ENCODE measurements around the gene GCK.

GCK gene

DNA sequence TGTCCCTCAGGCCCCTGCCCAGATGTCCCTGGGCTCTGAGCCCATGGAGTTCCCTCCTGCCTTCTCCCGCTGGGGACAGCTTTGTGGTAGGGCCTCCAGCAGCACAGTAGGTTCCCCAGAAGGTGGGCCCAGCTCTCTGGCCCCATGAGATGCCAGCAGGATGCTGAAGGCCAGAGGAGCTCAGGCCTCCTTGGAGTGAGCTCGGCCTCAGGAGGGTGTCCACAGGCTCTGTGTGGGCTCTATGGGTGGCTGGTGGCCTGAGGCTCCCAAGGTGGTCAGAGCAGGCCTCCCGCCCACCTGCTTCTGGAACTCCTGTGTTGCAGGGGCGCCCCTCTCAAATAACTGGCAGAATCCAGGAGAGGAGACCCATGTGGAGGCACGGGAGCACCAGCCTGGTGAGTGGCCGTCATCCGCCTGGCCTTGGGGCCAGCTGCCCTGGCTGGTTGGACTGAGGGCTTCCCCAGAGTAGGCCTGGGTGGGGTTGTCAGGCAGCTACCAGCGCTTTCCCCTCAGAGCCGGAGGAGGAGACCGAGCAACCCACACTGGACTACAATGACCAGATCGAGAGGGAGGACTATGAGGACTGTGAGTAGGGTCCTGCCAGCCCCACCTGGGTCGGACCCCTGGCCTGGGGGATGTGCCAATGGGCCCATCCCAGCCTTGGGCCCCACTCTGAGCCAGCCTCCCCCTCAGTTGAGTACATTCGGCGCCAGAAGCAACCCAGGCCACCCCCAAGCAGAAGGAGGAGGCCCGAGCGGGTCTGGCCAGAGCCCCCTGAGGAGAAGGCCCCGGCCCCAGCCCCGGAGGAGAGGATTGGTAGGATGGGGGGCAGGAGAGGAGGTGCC, 81.9 kb downstream of the GCK start:
- no peak for DNase-seq

DNA sequence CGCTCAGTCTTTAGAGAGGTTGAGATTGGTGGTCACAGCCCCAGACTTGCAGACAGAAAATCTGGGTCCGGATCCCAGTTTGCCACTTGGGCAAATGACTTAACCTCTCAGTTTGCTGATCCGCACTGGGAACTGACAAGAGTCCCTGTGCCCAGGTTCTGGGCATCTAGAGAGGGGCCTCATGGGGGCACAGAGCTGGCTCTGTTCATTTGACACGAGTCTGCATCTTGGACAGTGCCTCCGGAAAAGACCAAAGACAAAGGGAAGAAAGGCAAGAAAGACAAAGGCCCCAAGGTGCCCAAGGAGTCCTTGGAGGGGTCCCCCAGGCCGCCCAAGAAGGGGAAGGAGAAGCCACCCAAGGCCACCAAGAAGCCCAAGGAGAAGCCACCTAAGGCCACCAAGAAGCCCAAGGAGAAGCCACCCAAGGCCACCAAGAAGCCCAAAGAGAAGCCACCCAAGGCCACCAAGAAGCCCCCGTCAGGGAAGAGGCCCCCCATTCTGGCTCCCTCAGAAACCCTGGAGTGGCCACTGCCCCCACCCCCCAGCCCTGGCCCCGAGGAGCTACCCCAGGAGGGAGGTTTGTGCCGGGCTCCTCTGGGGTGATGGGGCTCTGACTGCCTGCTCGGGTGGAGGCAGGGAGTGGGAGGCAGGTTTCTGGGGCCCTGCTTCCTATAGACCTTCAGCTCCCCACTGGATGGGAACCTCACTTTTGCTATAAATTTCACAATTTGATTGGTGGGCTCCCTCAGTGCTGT, 82.8 kb downstream of the GCK start:
- no peak for DNase-seq

- no peak for DNase-seq
These were observed 83.4 kb downstream of the GCK start for GRCh38 chr7:44105832-44106231.

- peak in 45 of 58 donors; percentile 3 to 83 (median 46) for DNase-seq
These were observed 84.1 kb downstream of the GCK start for GRCh38 chr7:44104860-44105771.

- no peak for DNase-seq
These were observed 85.0 kb downstream of the GCK start, which contains the start of gene AEBP1 for GRCh38 chr7:44103923-44104859. Gene AEBP1 (plus strand): TSS chr7:44104345. CDS start chr7:44104666, 321 bp downstream.

DNA sequence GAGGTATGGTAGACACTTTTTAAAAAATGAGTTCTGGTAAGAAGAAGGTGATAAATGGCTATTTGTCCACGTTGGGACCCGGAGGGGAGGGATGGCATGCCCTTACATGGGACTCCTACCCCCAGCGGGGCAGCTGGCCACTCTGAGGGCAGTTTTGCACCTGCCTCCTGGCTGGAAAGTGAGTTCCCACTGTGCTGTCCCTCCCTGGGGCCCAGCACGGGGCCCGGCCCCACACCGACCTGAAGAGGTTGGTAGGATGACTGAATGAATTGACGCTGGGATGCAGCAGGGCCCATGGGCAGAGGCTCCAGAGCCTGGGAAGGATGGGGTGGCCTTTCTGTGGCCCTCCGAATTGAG, 85.7 kb downstream of the GCK start:
- DNase-seq = no peak

- no peak for DNase-seq
These were observed 86.2 kb downstream of the GCK start for GRCh38 chr7:44102846-44103565.

GRCh38 chr7:44101966-44102845, 87.0 kb downstream of the GCK start:
- DNase-seq = peak in 4 of 58 donors; percentile 12 to 52 (median 48)

DNA sequence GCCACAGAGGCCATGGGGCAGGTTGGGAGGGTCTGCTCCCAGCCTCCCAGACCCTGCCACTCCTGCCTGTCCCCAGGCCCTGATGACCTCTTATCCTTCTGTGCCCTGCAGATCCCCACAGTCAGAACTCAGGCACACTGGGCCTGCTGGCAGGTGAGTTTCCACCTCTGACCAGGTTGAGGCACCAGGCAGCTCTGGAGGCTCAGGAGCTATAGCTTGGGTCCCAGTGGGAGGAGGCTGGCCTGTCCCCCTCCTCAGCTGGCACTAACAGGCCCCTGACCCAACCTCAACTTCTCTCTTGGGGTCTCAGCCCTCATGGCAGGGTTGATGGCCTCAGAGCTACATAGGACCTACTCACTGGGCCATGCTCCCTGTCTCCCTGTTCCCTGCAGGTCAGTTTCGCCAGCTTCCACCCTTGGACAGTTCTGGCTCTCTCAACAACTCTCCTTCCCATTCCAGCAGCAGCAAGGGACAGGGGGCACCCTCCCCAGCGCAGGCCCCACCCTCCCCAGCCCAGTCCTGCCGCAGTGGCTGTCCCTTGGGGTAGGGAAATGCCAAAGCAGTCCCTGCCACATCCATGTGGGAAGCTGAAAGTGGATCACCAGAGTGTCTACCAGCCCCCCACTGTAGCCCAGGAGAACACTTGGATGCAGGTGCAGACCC, 87.8 kb downstream of the GCK start:
- no peak for DNase-seq

DNA sequence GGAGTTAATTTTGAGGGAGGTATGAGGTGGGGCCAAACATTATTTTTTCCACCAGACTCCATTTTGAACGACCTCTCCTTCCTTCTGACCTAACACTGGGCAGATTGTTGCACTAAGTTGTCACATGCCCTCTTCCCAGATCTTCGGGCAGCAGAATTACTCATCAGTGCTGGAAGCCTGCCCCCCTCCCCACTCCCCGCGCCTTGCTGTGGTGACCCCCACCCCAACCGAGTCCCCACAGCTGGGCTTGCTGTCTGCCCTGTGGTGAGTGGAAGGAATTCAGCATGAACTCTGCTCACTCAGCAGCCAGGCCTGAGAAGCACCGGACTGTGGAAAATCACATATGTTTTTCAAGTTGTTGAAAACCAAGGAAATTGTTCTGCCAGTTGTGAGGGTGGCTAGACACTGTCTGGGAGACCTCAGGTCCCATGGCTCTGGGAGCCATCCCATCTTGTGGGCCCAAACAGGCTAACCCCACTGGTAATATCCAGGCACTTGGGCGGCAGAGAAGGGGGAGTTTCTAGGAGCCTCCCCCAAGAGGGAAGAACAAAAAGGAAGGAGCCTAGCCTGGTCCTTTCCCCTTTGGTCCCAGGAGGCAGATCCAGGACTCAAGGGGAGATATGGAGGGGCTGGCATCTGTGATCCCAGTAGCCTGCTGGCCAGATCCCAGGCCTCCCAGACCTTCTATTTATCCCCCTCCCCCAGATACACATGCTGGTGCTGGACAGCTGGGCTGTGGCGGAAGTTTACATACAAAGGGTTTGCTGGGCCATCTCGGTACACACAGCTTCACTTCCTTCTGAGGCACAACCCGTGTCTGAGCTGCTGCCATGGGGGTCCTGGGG, 88.6 kb downstream of the GCK start:
- peak in 7 of 58 donors; percentile 17 to 67 (median 48) for DNase-seq

- no peak for DNase-seq
These were observed 89.6 kb downstream of the GCK start for GRCh38 chr7:44099669-44100068.

DNA sequence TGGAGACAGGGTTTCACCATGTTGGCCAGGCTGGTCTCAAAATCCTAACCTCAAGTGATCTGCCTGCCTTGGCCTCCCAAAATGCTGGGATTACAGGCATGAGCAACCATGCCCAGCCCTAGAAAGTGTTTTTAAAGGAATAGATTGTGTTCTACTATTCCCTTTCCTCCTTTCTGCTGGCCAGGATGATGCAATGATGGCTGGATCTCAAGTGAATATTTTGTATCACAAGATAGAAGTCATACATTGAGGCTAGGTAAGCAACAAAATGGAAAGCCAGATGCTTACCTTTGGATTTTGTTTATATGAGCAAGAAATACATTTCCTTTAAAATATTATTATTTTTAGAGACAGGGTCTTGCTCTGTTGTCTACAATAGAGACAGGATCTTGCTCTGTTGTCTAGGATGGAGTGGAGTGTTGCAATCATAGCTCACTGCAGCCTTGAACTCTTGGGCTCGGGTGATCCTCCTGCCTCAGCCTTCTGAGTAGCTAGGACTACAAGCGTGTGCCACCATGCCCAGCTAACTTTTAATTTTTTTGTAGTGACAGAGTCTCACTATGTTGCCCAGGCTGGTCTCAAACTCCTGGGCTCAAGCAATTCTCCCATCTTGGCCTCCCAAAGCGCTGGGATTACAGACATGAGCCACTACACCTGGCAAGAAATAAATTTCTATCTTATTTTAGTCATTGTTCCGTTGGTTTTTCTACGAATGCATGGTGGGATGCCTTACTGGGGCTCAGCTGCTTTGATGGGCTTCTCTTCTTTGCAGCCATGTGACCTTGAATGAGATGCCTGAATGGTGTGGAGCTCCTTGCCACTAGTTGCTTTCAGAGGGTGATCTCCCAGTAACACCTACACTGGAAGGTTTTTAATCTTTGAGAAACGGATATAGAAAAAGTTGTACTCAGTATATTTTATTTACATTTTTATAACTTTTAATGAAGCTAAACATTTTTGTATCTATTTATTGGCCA, 90.9 kb downstream of the GCK start:
- no peak for DNase-seq

DNA sequence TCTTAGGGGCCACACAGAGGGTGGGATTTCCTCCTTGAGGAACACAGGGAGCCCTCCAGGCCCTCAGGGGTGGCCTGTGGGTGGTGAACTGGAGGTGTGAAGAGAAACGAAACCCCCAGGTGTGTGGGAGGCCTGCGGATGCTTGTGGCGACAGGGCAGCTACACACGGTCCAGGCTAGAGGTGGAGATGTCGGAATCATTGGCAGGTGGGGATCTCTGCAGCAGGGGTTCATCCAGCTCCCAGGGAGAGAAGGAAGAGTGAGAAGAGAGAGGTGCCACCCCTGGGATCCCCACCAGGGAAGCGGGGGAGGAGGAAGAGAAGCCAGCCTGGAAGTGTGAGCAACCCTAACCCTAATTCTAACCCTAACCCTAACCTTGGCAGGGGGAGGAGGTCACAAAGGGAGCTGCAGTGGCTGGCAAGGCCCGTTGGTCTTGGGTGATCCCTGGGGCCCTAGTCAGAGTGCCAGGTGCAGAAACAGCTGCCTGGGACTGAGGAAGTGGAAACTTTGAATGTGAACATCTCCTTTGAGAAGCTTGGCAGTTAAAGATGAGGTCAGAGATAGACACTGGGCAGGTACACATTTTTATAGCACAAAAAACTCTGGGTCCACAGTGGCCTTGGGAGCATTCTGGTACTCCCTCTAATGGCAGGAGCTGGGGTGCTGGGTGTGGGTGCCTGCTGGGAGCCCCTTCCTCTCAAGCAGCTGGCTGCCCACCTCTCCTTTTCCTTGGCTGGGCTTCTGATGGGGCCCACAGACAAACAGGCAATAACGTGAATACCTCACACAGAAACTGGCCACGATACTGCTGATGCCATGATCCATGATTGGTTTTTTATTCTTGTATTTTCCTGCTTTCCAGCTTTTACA, 91.9 kb downstream of the GCK start:
- no peak for DNase-seq

DNA sequence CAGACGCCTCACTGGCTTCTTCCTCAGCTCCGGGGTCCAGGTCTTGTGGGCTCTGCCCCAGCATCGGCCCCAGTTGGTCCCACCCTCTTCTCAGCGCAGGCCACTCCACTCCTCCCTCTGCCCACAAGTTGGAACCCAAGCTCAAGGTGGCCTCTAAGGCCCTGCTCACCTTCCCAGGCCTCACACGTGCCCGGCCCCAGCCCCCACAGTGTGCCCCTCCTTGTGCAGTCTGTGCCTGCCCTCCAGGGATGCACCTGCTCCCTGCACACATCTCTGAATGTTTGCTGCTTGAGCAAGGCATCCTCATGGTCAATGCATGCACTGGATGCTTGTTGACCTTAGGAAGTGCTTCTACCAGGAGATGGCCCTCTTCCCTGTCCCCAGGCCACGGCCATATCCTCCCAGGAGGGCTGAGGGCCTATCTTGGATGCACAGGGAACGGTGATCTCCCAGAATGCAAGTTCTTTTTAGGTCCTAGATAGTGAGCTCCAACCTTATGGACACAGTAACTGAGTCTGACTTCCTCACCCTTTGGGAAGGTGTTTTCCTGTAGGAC, 92.8 kb downstream of the GCK start:
- no peak for DNase-seq
